Uterine smooth muscle cell (primary cell): ENCODE measurements around the gene NOS1AP. TPM values are rescaled to one million over a fixed set of nuclear protein-coding genes. Genes with fewer than 3 reads are reported as not detected.

Experiments
- total RNA-seq: library from RNA; depleted of rRNA; stranded (reverse); fragments of >200 nt; gene quantifications from 2 replicates; pipeline ENCODE4 v1.2.3, GENCODE V29; 2014

NOS1AP gene
- total RNA-seq = 0.37 and 0.44 TPM in 2 replicates

GRCh38 chr1:162069334-162070093 lies at the start of gene NOS1AP:
TSS of gene NOS1AP (plus strand) at chr1:162069691. CDS start at chr1:162070178, 487 bp downstream.

GRCh38 chr1:162023547-162024501 lies 45.7 kb upstream of the NOS1AP start, which contains the start of gene OLFML2B:
TSS of gene OLFML2B (minus strand) at chr1:162023869. CDS start at chr1:162023430, 439 bp downstream.

GRCh38 chr1:162376691-162377090 lies 307.2 kb downstream of the NOS1AP start, which contains the start of gene SPATA46:
TSS of gene SPATA46 (minus strand) at chr1:162376854. CDS start at chr1:162376790, 64 bp downstream.

DNA sequence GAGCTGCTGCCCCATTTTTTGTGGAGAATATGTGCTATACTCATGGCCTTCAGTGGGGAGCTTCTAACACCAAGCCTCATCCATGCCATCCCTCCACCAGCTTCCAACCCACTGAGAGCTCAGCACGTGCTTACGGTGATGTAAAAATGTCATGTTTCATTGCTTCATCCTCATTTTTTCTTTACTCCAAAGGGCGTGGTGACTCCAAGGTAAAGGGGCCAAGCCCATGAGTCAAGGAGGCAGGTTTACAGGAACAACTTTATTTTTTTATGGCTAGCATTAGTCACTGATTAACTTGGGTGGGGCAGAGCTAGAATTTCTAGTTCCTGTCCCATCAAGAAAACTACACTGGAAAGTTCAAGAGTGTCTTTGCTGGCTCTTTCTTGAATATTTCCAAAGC lies 311.9 kb downstream of the NOS1AP start, which contains the start of gene C1orf226:
TSS of gene C1orf226 (plus strand) at position 346 of the 400 bp plus-strand sequence. CDS start 174 bp downstream, outside the sequence.

DNA sequence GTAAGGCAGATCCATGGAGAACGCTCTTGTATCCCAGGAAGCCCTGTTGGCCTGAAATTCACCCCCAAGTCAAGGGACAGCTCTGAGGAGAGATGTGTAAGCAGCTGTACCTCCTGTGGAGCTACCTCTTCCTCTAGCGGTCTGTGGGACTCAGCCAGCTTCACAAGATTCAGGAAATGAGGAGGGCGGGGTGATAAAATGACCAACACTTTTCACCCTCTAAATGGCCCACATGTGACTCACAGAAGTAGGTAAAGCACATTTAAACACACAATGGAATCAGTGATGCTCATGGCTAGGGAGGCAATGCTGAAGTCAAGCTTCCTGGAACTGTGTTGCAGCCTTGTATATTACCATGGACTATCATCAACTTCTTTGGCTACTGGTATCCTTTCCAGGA lies 342.5 kb downstream of the NOS1AP start, which contains the start of gene SH2D1B:
TSS of gene SH2D1B (minus strand) at position 135 of the 400 bp plus-strand sequence. CDS start at position 15, 120 bp downstream.

Other genes starting within 250 kb of the NOS1AP start
- gene OLFML2B, start 45.8 kb upstream of the NOS1AP start, total RNA-seq = 4.9 and 7.0 TPM in 2 replicates